CD4-positive, alpha-beta T cell treated with Interleukin-17A for 4 hours (primary cell): ENCODE data around the gene NEK8.

Experiments
- DNase-seq: peaks from one replicate; pipeline ENCODE4 v3.0.0-alpha.2; 2020; ENCODE audit warnings: mixed read lengths

Gene NEK8

DNA sequence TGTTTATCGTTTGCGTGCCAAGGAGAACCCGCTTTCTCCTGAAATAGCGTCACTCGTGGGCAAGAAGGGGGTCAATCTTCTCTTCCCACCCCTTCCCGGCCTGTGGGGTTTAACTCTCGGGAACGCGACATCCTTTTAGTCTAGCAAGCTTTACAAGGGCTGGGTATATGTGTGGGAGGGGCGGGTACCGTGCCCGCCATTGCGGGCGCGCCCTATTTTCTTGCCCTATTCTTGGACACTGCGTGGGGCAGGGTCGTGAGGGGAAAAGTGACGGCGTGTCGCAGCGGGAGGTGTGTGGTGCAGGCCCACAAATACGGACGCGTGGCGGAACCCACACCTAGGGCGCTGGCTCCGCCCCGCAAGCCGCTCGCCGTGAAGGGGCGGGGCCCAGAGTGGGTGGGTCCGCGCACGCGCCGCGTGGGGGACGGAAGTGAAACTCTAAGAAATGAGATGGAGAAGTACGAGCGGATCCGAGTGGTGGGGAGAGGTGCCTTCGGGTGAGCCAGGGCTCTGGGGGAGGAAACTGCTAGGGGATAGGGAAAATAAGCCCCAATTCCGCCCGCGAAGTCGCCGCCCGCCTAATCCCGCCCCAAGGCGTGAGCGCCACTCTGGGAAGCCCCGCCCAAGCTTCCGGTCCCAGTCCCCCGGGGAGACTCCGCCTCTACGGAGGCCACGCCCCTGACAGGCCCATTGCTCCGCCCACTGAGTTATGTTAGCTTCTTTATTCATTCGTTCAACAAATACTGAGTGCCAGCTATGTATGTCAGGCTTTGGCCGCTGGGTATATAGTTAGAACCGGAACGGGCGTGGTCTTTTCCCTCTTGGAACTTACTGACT is at the start of gene NEK8:
Gene NEK8, plus strand, starts transcription at position 425 of the 837 bp plus-strand sequence. Its CDS starts 26 bp downstream, at position 451.
- peak; percentile 98 for DNase-seq

DNA sequence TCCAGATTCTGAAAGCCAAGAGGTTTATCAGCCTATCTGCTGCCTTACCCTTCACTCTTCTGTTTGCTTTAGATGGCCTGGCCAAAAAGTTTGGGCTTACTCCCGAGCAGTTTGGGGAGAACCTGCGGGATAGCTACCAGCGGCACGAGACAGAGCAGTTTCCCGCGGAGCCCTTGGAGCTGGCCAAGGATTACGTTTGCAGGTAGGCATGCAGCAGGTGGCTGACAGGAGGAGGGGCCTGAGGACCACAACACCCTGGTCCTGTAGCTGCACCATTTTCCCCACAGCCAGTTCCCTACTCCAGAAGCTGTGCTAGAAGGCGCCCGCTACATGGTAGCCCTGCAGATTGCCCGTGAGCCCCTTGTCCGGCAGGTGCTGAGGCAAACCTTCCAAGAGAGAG is 45.9 kb upstream of the NEK8 start:
- no peak for DNase-seq

DNA sequence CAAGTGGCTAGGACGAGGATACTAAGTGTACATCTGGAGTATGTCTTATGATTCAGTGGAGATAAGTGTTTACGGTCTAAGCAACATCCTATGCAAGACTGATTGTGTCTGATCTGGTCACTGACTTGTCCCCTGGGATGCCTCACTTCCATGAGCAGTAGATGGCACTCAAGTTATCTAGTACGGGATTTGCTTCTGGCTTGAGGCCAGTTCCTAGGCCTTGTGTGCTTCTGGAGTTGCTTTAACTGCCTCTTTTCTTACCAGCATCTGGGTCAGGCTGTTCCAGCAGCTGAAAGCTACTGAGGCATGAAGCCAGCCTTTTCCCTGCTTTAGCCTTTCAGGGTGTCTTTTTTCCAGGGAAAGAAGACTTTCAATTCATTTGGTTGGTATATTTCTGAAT is 43.6 kb upstream of the NEK8 start:
- DNase-seq = no peak

DNA sequence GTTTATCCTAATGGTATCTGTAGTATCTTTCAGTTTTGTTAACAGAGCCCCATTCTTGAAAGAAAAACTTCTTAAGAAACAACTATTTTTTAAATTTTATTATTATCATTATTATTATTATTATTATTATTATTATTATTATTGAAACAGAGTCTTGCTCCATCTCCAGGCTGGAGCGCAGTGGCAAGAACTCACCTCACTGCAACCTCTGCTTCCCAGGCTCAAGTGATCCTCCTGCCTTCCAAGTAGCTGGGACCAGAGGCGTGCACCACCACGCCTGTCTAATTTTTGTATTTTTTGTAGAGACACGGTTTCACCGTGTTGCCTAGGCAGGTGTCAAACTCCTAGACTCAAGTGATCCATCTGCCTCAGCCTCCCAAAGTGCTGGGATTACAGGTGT is 43.2 kb upstream of the NEK8 start:
- DNase-seq = no peak

DNA sequence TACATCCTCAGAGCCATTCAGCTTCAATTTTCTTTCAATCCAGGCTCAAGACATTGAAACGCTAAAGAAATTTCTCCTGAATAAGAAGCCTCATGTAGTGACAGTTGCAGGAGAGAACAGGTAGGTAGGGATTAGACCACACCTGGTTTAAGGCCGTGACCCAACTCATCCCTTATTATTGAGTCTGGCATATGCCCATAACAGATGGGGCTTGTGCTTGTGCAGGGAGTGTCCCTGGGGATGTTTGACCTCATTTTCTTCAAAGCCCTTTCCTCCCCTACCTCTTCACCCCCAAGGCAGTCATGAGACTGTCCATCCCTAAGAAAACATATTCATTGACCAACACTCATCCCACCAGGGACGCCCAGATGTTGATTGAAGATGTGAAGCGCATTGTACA is 42.3 kb upstream of the NEK8 start:
- DNase-seq = no peak

DNA sequence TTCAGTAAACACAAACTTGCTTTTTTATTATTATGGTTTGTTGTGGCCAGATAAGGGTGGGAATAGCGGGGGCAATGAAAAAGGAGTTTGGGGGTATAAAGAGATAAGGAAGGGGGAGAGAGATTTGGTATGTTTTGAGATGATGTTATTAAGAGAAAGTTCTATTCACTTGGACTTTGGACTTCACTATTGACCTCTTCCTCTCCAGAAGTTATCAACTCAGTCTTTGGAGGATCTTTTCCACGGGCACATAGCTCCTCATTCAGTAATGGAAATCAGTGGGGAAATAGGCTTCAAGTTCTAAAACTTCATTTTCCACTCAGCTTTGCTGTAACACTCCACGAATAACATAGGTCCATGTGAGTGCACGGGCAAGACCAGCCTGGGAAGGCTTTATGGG is 40.1 kb upstream of the NEK8 start:
- no peak for DNase-seq

DNA sequence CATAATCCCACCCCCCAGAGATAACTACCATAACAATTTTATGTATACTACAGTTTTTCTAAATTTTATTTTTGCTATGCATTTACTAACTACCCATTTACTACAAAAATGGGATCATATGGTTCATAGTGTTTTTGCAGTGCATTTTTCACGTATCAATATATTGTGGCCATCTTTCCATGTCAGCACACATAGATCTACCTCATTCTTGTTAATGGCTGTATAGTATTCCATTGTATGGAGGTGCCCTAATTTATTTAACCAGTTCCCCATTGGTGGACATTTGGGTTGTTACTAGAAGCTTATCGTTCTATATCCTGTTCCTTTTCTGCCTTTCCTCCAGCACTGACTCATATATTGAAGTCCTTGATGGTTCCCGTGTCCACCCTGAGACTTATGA is 39.6 kb upstream of the NEK8 start:
- DNase-seq = no peak

DNA sequence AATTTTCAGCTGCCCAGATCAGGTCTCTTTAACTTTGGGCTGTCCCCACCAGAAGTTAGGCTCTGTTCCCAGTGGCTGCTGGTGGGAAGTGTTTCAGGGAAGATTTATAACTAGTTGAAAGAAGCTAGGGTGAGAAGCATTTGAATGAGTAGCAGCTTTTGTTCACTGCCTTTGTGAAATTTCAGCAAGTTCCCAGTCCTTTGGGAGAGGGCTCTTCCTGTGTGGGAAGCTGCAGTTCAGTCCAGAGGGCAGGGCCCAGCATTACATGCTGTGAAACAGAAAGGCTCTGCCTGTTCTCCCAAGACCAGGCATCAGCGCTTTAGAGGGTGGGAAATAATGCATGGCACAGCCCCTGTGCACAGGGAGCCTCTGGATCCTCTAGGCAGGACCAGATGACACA is 34.7 kb upstream of the NEK8 start:
- no peak for DNase-seq

DNA sequence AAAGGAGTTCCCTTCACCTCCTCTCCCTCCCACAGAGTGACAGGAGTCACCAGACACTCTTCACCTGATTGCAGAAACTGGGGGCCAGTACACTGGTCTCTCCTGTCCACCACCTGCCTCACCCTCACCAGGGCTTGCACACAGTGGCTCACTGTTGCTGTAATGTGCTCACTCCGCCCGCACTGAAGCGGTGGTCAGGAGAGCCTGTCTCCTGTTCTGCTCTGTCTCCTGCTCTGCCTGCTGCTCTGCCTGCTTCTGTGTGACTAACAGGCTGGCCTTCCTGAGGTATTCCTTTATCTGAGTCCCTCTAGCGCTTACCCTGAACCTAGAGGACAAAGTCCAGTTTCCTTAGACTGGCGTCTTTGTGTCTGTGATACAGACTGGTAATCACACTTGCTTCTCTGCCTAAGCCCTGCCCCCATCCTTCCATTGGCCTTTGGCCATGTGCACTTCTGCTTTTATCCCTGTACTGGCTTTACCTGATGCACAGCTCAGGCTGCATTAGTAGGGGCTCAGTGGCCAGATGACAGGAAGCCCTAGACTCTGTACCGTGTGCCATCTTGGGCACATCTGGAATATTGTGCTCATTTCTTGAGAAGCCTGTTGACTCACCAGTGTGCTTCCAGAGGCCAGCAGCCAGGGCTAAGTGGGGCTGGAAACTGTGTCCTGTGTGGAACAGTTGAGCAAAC is 30.2 kb upstream of the NEK8 start:
- no peak for DNase-seq

DNA sequence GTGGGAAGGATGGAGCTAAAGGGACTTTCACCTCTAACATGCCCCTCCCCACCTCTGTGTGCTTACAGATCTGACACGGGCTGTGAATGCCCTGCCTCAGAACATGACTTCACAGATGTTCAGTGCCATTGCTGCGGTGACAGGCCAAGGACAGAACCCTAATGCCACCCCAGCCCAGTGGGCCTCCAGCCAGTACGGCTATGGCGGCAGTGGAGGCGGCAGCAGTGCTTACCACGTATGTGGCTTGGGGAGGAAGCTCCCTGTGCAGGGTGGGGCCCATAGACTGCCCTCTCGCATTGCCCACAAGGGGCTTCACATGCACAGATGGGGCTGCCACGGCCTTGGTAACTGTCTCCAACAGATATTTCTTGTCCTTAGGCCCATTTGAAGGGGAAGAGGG is 28.3 kb upstream of the NEK8 start:
- no peak for DNase-seq

DNA sequence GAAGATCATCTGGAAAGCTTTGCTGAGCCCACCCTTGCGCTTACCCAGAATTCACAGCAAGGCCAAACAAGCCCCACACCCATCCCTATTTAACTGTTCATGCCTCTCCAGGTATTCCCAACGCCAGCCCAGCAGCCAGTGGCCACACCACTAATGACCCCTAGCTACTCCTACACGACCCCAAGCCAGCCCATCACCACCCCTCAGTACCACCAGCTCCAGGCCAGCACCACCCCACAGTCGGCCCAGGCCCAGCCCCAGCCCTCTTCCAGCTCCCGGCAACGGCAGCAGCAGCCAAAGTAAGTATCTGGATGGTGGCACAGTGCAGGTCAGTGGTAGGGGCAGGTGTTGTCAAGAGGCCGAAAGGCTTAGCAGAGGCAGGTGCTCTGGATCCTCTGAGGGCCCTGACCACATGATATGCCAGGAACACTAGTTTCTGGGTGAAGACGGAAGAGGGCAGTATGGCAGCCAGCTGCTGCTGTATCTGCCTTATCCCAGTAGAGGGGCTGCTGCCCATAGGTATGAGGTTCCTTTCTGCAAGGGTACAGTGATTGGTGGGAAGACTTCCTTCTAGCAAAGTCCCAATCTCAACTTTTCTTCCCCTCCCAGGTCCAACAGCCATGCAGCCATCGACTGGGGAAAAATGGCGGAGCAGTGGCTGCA is 27.6 kb upstream of the NEK8 start:
- no peak for DNase-seq

DNA sequence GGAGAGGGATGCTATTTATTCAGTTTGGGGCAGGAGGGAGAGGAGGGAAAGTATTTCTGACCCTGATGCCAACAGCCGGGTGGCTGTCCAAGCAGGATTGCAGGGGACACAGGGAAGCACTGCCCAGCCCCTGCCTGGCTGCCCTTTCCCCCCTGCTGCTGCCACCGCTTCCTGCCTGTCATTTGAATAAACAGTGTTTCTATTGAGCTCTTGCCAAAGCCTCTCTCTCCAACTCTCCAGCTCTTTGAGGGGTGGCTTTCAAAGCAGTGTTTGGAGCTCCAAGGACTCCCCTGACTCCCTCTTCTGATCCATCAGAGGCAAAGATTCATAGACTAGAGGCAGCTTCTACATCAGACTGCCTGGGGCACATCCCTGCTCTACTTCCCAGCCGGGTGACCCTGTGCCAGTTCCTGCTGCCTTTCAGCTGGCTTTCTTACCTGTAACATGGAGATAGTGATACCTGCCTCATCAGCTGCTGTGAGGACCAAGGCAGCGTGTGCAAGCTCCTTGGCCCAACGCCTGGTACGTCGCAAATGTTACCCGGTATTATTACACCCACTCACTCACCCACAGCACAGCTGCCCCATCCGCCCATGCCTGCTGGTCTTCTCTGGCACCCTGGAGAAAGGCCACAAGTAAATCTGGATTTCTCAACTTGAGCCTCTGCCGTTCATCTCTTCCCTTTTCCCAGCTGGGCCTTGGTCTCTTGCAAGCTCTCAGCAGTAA is 26.4 kb upstream of the NEK8 start:
- no peak for DNase-seq

DNA sequence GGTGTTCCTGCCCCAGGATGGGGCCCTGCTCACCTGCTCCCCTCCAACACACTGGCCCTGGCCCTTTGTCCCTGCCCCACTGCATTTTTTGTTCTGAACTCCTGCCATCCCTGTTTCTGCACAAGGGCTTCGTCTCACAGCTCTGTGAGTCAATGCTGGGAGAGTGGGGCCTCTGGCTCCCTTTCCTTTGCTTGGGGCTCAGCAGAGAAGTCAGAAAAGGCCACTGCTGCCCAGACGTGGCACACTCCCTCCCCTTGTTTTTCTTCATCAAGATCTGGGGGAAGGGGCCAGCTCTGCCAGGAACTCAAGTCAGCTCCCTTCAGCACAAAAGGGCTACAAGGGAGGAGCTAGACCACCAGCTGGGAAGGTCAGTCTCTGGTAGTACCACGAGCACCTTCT is 25.8 kb upstream of the NEK8 start:
- DNase-seq = no peak

DNA sequence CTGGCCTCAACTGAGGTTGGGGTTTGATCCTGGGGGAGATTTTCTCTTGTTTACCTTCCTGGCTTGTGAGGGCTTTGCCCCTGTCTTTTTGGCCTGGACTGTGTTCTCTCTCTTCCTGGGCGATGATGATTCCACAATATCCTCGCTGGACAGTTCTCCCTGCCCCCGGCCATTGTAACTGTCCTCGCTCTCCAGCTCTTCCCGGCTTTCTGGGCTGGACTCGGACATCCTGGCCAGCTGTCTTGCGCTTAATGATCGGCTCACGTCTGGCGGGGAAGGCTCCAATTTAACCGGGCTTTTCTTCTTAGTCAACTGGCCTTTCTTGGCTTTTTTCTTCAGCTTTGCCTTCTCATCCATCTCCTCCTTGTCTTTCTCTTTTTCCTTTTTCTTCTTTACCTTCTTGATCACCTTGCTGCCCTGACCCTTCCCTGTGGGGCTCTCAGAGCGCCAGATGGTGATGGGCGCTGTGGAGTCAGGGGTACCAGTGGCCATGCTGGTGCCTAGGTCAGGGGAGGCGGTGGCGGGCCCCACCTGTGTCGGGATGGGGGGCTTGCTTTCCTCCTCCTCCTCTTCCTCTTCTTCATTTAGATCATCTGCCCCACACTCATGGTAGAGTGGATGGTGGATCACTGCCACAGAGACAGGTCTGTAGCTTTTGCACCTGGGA is 24.9 kb upstream of the NEK8 start:
- DNase-seq = no peak

DNA sequence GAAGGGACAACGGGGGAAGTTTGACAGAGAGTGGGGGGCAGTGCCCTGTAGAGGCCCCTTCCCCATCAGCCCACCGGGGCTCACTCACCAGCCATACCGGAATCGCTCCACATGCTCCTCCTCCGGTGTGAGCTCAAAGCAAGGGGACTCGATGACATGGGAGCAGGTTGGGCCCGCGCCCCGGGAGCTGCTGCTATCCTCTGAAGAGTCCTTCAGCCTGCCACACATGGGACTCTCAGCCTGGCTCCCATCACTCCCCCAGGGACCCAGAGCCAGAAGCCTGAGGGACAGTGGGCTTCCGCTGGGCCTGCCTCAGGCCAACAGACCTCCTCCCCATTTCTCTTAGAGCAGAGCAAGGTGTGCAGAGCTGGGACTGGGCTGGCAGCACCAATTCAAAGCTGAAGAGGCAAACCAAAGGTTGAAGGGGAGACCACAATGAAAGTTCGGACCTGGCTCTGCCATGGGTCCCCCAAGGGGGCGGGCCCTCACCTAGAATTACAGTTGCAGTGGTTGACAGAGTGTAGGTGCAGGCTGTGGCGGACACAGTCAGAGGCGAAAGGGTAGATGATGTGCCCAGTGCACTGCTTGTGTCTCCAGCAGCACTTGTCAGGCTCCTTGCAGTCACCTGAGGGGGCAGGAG is 24.2 kb upstream of the NEK8 start:
- no peak for DNase-seq

DNA sequence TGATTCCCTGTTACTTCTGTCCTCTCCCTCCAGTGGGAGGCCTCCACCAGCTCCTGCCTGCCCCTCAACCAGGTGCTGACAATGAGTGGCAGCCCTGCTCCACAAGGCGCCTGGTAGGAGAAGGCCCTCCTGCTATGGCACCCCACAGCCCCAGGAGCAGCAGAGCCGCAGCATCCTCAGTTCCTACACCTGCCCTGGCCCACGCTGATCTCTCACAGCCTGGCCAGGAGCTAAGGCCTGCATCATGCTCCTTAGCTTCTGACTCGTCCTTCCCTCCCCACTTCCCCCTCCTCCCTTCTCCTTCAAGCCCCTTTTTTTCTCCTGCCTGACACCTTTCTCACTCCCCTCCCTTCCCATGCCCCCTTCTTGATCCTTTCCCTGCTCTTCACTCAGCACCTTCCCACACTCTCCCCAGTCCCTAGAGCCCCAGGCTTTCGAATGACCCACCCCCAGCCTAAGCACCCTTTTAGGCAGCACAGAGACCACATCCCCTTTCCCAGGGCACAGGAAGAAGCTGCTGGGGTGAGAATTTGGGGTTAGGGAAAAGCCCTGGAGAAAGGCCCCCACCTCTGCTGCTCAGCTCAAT is 23.4 kb upstream of the NEK8 start:
- DNase-seq = no peak

DNA sequence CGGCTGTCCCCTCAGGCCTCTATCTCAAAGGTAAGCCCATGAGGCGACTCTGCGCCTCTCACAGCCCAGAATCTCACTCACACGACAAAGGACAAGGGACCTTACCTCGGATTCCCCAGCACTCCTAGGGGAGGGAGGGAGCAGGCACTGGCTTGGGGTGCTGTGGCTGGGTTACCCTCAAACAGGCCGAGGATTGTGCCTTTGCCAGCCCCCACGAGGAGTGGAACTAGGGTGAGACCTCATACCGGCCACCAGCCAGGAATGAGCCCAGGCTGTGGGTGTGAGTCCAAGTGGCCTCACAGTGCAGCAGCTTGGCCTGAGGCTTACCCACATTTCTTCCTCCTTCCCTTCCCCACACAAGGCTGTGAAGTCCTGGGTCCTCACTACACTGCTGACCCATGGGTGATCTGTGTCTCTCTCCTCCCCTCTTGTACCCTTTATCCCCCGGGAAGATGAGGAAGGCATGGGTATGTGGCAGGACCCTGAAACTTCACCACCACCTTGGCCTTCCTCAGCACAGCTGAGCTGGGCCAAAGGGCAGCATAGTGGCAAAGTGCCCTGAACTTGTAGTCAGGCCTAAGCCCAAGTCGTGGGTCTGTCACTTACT is 22.8 kb upstream of the NEK8 start:
- DNase-seq = no peak

DNA sequence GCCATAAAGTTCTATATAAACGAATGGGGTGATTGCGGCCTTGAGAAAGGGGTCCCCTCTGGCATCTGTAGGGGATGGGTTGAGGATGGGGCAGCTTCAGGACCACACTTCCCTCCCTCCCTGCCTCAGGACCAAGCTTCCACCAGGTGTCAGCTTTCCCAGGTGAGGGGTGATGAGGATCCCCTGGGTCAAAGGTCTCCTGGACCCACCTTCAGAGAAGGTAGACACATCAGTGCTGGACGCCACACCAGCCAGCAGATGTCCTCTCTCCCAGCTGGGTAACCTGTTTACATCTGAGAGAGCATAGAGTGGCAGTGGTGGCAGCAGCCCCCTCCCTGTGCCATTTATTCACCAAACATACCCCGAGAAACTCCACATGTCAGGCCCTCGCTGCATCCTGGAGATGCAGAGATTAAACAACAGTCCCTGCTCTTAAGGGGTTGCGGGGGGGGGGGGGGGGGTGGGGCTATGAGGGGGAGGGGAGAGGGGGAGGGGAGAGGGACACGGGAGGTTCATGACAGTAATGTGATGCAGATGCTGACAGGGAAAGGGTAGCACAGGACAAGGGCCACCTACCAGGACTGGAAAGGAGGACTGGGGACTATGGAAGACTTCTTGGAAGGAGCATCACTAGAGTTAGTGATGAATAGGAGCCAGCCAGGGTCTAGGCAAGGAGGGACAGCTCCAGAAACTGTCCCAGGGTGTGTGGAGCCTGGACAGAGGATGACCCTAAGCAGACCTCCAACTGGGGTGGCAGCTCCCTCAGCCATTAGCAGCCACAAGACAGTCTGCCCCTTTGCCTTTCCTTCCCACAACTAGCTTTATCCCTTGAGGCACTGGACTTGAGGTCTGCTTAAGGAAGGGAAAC is 21.9 kb upstream of the NEK8 start:
- no peak for DNase-seq

DNA sequence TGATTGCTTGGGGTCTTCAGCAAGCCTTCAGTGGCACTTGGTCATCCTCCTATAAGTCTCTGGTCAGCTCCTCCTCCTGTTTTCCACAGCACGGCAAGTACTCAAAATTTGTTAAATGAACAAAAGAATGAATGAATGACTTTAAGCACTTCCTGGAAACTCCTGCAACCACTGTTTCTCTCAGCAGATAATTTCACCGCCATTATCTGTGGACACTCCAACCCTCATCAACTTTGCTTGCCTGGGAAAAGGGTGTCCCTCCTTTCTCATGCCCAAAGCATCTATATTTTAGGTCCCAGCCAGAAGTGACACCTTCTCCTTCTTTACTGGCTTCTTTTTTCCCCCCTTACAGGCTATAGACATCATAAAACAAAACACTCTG is 21.3 kb upstream of the NEK8 start:
- no peak for DNase-seq
